Epithelial cell of prostate (primary cell): ENCODE data around the gene ADCY9.
"Not testable (repeated sequence)": the region's sequence is repeated elsewhere in the genome, so short reads cannot be mapped to it uniquely, and the experiment has no call there.

Source experiments
- DNase-seq: peaks from one replicate; pipeline ENCODE4 v3.0.0-alpha.2; 2011; ENCODE audit warnings: low read depth, low spot score
- H3K27ac ChIP-seq: fragments of 450-650 bp; 2 replicates; pipeline ENCODE4 v1.5.1; 2017; ENCODE audit warnings: mild to moderate bottlenecking

ADCY9 gene

DNA sequence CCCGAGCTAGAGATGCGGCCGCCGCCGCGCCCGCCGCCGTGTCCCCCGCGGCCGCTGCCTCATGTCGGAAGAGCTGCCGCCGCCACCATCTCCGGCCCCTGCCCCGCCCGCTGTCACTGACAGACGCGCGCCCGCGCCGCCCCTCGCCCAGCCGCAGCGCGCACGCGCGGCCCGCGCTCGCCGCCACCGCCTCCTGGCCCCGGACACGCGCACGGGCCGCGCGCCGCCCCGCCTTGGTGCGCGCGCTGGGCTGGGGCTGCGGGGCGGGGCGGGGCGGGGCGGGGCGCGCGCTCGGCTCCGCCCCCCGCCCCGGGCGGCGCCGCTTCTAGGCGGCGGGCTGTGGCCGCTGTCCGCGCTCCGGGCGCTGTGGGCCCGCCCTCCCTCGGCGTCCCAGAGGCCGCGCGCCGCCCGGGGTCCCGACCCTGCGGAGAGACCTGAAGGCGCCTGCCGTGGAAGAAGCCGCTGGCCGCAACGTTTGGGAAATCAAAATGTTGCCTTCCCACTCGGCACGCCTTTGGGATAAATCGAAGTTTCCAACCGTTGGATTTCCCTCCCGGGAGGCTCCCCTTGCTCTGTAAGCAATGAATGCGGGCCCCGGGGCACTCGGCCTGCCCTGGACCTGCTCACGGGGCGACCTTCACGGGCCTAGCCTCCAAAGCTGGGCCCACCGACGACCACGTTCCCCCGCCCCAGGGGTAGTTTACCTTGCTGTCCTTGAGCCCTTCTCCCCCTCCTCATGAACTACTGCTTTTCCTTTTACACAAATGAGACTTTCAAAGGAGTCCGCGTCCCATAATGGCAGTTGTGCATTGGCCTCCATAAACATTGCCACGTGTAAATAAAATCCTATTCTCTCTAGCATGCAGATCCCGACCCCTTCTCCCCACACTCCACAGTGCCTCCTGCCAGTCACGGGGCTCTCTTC is at the start of gene ADCY9:
Gene ADCY9 (minus strand): TSS at position 118 of the 925 bp plus-strand sequence. CDS start 1,000 bp downstream, outside the sequence.
- H3K27ac ChIP-seq: no peak within 1 kb of the TSS
- no peak for DNase-seq

DNA sequence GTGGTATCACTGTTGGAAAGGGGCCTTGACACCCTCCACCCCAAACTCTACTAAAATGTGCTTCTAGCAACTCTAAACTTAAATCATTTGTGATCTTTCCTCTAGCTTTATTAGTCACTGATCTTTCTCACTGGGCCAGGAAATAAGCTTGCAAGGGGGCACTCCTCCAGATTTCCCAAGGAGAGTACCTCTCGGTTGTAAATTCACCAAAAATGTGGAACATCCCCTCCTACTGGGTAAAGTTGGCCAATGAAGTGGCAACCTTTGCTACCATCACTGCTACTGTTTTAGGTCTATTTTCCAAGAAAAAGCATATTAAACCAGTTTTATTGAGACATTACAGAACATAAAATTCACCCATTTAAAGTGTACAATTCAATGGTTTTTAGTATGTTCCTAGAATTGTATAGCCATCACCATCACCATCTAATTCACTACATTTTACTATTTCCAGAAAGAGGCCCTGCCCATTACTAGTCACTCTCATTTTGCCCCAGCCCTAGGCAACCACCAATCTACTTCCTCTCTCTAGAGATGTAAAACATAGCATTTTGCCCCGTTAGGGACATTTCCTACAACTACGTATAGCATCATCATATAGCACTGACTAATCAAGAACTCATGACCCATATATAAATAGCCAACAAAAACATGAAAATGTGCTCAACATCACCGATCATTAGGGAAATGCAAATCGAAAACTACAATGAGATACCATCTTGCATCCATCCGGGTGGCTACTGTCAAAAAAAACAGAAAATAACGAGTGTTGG is 44.6 kb upstream of the ADCY9 start:
- no peak overlapping the region for H3K27ac ChIP-seq
- no peak for DNase-seq

DNA sequence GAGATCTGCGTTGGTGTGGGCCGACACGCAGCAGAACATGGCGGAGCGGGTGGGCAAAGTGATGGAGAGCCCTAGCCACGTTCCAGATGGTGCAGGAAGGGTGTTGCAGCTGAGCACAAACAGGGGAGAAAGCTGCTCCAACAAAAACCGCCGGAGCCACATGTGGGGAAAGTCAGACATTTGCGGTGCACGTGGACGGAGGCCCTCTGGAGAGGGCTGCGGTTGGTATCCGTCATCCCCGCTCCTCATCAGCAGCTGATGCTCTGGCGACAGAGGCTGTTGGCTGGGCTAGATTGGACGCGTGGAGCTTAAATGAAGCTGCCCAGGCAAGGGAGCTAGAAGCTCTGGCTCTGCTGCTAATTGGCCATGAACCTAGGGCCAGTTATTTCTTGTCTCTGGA is 43.5 kb upstream of the ADCY9 start:
- no peak for DNase-seq

DNA sequence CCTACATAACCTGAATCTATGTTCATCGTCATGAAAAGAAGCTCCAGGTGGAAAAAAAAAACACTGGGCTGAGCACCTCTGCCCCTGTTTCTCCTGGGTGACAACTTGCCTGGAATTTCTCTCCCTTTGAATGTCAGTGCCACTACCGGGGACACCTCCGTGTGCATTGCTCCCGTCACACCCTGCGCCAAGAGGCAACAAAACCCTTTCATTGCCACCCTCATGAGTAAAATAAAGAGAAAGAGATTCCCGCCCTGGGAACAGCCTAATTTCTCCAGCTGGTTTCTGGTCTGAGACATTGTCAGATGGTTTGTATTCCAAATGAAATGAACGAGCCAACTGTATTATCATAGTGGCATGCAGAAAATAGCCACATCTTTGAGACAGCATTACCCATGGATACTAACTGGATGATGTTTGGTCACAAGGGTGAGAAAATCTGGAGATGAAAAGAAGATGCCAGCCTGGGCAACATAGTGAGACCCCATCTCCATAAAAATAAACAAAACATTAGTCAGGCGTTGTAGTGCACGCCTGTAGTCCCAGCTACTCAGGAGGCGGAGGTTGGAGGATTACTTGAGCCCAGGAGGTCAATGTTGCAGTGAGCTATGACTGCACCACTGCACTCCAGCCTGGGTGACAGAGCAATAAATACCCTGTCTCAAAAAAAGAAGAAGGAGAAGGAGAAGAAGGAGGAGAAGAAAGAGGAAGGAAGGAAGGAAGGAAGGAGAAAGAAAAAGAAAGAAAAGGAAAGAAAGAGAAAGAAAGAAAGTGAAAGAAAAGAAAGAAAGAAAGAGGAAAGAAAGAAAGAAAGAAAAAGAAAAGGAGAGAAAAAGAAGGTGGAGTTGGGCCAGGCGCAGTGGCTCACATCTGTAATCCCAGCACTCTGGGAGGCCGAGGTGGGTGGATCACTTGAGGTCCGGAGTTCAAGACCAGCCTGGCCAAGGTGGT is 42.2 kb upstream of the ADCY9 start:
- no peak overlapping the region for H3K27ac ChIP-seq
- no peak for DNase-seq

More for the DNA sequence above, 43.5 kb upstream of the ADCY9 start:
- no peak overlapping the region for H3K27ac ChIP-seq

DNA sequence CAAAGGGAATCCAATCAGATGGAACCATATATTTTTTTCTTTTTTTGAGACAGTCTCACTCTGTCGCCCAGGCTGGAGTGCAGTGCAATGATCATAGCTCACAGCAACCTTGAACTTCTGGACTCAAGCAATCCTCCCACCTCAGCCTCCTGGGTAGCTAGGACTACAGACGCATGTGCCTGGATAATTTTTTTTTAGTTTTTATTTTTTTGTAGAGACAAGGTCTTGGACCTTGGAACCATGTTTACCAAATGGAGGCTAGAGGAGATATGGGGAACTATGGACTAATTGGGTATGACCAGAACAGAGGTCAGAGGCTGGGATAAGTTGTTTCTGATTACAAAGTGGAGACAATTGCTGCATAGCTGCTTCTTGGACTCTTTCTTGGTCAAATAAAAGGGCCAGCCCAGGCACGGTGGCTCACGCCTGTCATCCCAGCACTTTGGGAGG is 41.2 kb upstream of the ADCY9 start:
- DNase-seq: no peak
- H3K27ac ChIP-seq: no peak overlapping the region

DNA sequence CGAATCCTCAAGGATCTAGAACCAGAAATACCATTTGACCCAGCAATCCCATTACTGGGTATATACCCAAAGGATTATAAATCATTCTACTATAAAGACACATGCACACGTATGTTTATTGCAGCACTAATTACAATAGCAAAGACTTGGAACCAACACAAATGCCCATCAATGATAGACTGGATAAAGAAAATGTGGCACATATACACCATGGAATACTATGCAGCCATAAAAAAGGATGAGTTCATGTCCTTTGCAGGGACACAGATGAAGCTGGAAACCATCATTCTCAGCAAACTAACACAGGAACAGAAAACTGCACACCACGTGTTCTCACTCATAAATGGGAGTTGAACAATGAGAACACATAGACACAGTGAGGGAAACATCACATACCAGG is 40.3 kb upstream of the ADCY9 start:
- not testable (repeated sequence) for H3K27ac ChIP-seq, DNase-seq

DNA sequence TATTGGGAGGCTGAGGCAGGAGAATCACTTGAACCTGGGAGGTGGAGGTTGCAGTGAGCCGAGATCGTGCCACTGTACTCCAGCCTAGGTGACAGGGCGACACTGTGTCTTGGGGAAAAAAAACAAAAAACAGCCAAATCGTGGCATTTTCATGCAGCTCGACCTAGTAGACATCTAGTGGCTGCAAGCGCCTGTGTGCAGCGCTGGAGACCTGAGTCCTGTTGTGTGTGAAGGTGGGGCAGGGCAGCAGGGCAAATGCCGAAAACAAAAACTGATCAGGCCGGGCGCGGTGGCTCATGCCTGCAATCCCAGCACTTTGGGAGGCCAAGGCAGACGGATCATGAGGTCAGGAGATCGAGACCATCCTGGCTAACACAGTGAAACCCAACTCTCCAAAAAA is 37.1 kb upstream of the ADCY9 start:
- not testable (repeated sequence) for DNase-seq, H3K27ac ChIP-seq

DNA sequence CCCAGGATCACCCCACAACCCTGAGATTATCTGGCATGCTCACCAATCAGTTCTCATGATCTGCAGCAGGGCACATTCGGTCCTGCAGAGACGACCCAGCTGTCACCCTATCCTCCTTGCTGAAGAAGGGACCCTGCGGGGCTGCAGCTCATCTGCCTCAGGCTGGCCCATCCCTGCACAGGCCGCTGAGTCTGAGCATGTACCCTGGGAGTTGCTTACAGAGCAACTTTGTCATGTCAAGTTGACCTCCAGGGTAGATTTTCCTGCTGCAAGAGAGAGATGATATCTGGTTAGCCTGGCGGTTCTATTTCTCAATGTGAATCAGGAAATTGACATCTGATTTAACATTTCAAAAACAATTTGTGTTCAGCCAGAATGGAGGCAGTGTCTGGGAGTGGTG is 36.0 kb upstream of the ADCY9 start:
- DNase-seq: no peak
- no peak overlapping the region for H3K27ac ChIP-seq

DNA sequence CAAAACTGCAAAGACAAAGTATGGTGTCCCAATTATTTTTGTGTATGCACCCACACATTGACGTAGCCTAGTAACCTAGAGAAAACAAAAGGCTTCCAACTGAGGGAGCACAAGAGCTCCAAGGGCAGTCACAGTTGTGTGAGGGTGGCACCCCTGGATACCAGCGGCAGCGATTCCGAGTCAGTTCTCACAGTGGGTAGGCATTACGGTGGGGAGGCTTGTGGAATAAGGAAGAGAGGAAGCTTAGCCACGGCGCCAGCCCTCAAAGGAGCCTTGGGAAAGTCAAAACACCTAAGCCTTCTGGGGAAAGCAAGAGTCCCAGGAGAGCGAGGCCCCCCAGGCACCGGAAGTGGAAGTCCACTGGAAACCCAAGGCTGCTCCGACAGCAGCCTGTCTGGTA is 31.0 kb upstream of the ADCY9 start:
- DNase-seq: no peak
- H3K27ac ChIP-seq: no peak overlapping the region

DNA sequence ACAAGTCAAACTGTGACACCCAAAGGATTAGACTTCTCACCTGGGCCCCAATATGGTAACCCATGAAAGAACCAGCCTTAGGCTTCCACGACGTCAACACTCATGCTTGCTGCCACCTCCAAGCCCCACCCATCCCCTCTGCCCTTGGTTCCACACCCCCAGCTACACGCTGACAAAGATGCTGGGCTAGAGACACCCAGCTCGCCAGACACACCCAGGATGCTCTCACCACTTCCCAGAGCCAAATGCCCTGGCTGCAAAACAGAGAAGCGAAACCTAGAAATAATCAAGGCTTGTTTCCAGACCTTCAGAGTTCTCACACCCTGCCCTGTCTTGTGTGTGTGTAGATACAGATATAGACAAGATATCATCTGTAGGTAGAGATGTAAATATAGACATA is 26.0 kb upstream of the ADCY9 start:
- DNase-seq: no peak
- H3K27ac ChIP-seq: no peak overlapping the region

DNA sequence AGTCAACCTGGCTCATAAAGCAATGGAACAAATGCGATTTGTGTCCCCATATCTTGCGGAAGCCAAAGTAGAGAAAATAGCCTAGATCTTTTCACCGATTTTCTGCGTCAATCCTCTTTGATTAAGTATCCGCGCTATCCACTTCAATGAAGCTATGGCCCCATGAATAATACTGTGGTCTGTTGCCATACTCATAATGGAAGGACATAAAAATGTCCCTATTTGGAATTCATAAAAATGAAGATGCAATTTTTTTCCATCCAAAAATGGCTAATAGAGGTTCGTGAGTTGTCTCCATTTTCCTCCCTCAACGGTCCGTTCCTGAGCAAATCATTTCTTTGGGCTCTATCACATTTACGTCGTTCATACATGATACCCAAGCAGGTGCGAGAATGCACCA is 25.4 kb upstream of the ADCY9 start:
- H3K27ac ChIP-seq: peak overlapping the region; percentile 88
- no peak for DNase-seq

DNA sequence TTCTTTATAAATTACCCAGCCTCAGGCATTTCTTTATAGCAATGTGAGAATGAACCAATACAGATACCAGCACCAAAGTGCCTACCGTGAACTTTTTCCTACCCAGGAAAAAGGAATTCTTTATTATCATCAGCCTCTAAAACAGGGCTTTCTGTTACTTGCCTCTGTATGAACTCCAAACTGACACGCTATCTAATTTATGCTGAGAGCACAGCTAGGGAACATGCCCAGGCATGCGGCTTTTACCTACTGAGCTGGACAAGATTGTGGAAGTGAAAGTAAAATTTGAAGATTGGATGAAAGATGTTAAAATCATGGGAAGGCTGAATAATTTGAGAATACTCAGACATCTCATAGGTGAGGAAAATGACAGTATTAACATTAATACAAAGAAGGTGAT is 24.4 kb upstream of the ADCY9 start:
- peak overlapping the region; percentile 88 for H3K27ac ChIP-seq
- DNase-seq: peak; percentile 59

DNA sequence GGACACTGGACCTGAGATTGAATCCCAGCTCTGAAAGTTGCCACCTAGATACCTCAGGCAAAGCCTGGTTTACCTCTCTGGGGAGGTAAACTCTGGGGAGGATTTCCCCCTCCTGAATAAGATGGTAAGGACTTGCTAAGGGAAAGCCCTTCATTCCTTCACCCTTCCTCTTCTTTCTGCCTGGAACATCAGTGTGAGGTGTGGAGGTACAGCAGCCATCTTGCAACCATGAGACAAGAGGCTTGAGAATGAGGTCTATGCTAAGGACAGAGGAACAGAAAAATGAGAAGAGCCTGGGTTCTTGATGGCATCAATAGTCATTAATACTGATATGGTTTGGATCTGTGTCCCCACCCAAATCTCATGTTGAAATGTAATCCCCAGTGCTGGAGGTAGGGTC is 23.7 kb upstream of the ADCY9 start:
- H3K27ac ChIP-seq: peak overlapping the region; percentile 88
- no peak for DNase-seq

DNA sequence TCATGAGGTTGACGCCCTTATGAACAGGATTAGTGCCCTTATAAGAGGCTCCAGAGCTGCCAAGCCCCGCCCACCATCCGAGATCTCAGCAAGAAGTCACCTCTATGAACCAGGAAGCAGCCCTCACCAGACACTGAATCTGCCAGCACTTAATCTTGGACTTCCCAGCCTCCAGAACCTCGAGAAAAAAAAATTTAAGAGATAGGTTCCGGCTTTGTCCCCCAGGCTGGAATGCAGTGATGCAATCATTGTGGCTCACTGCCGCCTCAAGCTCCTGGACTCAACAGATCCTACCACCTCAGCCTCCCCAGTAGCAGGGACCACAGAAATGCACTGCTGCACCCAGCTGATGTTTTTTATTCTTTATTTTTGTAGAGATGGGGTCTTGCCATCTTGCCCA is 22.5 kb upstream of the ADCY9 start:
- DNase-seq: no peak
- no peak overlapping the region for H3K27ac ChIP-seq

DNA sequence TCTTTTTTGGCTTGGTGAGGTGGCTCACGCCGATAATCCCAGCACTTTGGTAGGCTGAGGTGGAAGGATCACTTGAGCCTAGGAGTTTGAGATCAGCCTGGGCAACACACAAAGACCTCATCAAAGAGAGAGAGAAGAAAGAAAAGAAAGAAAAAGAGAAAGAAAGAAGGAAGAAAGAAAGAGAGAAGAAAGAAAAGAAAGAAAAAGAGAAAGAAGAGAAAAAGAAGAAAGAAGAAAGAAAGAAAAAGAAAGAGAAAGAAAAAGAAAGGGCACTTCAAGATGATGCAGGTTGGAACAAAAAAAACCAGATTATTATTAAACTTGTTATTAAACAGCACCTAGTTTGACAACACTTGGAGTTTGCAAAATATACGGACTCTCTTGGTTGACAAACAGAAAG is 21.2 kb upstream of the ADCY9 start:
- peak overlapping the region; percentile 92 for H3K27ac ChIP-seq
- DNase-seq: no peak

DNA sequence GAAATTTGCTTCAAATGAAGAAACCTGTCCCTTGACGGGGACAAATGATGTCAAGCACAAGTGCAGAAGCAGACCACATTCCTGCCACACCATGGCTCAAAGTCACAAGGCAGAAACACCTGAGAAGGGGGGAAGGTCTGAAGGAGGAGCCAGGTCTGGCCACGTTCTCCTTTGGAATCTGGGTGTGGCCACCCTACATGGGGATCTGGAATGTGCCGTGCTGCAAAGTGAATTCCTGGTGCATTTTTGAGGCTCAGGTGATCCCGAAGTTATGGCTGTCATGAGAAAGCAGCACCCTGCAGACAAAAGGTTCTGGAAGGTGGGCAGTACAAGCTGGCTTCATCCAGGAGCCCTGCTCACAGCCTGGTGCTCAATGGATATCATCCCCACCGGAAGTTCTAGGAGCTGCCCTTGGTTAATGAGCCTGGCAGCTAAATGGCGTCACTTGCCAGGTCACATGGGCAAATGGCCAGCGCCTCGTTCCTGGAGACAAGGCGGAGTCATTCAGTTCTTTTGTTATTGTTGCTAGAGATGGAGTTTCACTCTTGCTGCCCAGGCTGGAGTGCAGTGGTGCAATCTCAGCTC is 20.1 kb upstream of the ADCY9 start:
- DNase-seq: peak; percentile 74
- H3K27ac ChIP-seq: peak overlapping the region; percentile 92

DNA sequence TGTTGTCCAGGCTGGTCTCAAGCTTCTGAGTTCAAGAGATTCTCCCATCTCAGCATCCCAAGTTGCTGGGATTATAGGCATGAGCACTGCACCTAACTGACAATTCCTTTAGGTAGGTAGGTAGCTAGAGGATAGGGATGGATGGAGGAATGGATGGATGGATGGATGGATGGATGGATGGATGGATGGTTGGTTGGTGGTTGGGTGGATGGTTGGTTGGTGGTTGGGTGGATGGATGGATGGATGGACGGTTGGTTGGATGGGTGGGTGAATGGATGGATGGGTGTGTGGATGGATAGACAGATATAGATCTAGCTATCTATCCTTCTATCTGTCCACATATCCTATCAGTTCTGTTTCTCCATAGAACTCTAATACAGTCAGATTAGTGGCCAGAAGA is 19.3 kb upstream of the ADCY9 start:
- no peak for DNase-seq
- H3K27ac ChIP-seq: peak overlapping the region; percentile 92

DNA sequence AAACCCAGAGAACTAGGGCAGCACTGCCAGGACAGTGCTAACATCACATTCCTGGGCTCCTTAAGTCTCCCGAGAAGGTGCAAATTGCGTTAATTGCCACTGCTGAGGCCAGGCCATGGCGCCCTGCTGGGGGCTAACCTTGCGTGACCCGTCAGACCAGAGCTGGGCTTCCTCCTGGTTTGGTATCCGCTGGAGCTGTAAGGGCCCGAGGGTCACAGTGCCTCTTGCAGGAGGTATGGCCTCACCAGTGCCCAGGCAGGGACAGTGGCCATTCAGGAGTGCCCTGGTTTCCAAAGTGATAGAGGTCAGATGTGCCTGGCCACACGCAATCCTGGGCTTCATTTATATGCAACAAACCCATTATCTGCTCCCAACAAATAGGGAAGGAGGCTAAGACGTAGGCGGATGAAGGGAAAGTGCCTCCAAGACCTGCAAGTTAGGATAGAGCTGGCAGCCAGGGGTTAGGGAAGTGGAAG is 17.7 kb upstream of the ADCY9 start:
- no peak overlapping the region for H3K27ac ChIP-seq
- DNase-seq: no peak

DNA sequence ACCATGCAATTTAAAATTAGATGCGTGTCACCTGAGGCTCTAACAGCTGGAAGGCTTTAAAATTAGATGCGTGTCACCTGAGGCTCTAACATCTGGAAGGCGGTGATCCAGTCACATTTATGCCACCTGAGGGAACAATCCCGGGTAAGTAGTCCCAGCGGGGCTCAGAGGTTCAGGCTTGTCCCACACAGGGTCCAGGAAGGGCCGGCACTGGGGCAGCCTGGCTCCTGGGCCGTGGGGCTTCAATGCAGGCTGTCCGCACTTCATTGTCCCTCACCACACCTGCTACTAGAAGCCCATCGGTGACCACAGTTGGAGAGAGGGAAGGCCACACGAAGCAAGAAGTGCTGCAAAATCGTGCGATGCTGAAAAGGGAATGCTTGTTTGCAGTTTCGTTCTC is 15.4 kb upstream of the ADCY9 start:
- H3K27ac ChIP-seq: no peak overlapping the region
- no peak for DNase-seq
